ENCODE results near the gene GDAP1L1. TPM values are rescaled to one million over a fixed set of nuclear protein-coding genes. Genes with fewer than 3 reads are reported as not detected.
A peak's percentile ranks its signal among the peaks of the same experiment; 100 is the strongest.

The GDAP1L1 gene
- total RNA-seq, 2 experiments from 2014 or later, result 0.18 TPM; not detected in 1

GRCh38 chr20:44247586-44248409 lies 690 bp downstream of the GDAP1L1 start:
- peaks cover 14% of the 10 kb centered on the region for H3K27me3 Mint-ChIP-seq
- ChIA-PET POLR2A (interaction anchor here (0.5 kb wide), 1 partner anchor 389 kb away, joined by 3 read pairs; no protein-coding TSS in a partner anchor), CTCF (interaction anchor here (0.7 to 1.7 kb wide), 2 partner anchors 30 to 116 kb away, joined by 3 to 6 read pairs; no protein-coding TSS in a partner anchor)
- H3K36me3 Mint-ChIP-seq (ENCODE audit: low read depth), result no peaks in the 10 kb centered on the region
- peaks cover 6% of the 10 kb centered on the region for H3K4me1 Mint-ChIP-seq (ENCODE audit: low read depth)
- H3K27ac Mint-ChIP-seq, result no peak overlapping the region
- ATAC-seq (peak; percentile 76), DNase-seq (peak; percentile 44)
- intact Hi-C loops (cut with micrococcal nuclease), result no loop called here
- no peaks in the 10 kb centered on the region for H3K9me3 Mint-ChIP-seq
- H3K4me3 Mint-ChIP-seq, result no peak overlapping the region
- TF ChIP-seq, protein P1, sequence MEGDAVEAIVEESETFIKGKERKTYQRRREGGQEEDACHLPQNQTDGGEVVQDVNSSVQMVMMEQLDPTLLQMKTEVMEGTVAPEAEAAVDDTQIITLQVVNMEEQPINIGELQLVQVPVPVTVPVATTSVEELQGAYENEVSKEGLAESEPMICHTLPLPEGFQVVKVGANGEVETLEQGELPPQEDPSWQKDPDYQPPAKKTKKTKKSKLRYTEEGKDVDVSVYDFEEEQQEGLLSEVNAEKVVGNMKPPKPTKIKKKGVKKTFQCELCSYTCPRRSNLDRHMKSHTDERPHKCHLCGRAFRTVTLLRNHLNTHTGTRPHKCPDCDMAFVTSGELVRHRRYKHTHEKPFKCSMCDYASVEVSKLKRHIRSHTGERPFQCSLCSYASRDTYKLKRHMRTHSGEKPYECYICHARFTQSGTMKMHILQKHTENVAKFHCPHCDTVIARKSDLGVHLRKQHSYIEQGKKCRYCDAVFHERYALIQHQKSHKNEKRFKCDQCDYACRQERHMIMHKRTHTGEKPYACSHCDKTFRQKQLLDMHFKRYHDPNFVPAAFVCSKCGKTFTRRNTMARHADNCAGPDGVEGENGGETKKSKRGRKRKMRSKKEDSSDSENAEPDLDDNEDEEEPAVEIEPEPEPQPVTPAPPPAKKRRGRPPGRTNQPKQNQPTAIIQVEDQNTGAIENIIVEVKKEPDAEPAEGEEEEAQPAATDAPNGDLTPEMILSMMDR (IDR thresholded peaks at IDR 0.05), result peak; percentile 39

DNA sequence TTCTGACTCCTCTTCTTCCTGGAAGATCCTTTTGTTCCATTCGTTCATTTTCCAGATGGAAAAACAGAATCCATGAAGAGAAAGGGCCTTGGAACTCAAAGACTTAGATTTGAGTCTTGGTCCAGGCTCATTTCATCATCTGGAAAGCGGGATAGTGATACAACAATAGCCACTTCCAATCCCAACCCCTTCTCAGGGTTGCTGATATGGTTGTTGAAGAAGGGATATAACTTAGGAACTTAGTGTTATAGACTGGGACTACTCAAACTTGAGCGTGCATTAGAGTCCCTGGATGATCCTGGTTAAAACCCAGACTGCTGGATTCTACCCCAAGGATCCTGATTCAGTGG lies 1.3 kb downstream of the GDAP1L1 start:
- ChIA-PET POLR2A (interaction anchor here (0.5 kb wide), 1 partner anchor 388 kb away, joined by 3 read pairs; no protein-coding TSS in a partner anchor), CTCF (no interaction called here)
- Mint-ChIP-seq H3K9me3 (no peaks in the 10 kb centered on the region), H3K4me3 (no peak overlapping the region), H3K4me1 (ENCODE audit: low read depth) (peaks cover 6% of the 10 kb centered on the region), H3K27me3 (peaks cover 14% of the 10 kb centered on the region), H3K27ac (no peak overlapping the region), H3K36me3 (ENCODE audit: low read depth) (no peaks in the 10 kb centered on the region)
- intact Hi-C loops (cut with micrococcal nuclease), result no loop called here
- no peak for ATAC-seq
- no peak for DNase-seq
- TF ChIP-seq, protein P1 (IDR thresholded peaks at IDR 0.05), result no peak

DNA sequence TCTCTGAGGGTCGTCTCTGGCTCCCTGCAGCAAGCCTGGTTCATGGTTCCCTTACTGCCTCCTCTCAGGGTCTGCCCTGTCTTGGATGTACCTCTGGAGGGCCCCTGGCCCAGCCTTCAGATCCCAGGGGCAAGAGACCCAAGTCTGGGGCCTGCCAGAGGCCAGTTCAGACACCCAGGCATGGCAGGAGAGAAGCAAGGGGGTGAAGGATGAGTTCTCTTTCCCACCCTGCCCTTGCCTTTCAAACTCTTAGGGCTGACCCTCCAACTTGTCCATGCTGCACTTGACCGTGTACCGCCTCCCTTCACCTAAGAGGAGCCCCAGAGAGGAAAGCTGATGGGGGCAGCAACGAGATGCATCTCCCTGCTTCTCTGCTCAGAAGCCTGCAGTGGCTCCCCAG lies 4.2 kb downstream of the GDAP1L1 start:
- DNase-seq (no peak), ATAC-seq (no peak)
- intact Hi-C loops (cut with micrococcal nuclease), result no loop called here
- ChIA-PET CTCF (no interaction called here), POLR2A (no interaction called here)
- Mint-ChIP-seq H3K4me1 (ENCODE audit: low read depth) (peaks cover 6% of the 10 kb centered on the region), H3K9me3 (no peaks in the 10 kb centered on the region), H3K27me3 (peaks cover 12% of the 10 kb centered on the region), H3K36me3 (ENCODE audit: low read depth) (no peaks in the 10 kb centered on the region), H3K4me3 (no peak overlapping the region), H3K27ac (no peak overlapping the region)
- TF ChIP-seq, protein P1 (IDR thresholded peaks at IDR 0.05), result no peak

- DNase-seq, result no peak
- no peaks in the 10 kb centered on the region for H3K36me3 Mint-ChIP-seq (ENCODE audit: low read depth)
- no peak for ATAC-seq
- no peaks in the 10 kb centered on the region for H3K4me1 Mint-ChIP-seq (ENCODE audit: low read depth)
- no peaks in the 10 kb centered on the region for H3K9me3 Mint-ChIP-seq
- TF ChIP-seq, protein P1 (IDR thresholded peaks at IDR 0.05), result no peak
- no peak overlapping the region for H3K27ac Mint-ChIP-seq
- H3K27me3 Mint-ChIP-seq, result peaks cover 3% of the 10 kb centered on the region
- no peak overlapping the region for H3K4me3 Mint-ChIP-seq
- ChIA-PET CTCF (interaction anchor here (1.7 to 1.8 kb wide), 2 partner anchors 9 to 58 kb away, joined by 5 to 7 read pairs; partner anchors contain the start of gene FITM2), POLR2A (no interaction called here)
- intact Hi-C loops (cut with micrococcal nuclease), result no loop called here
These were observed 6.4 kb downstream of the GDAP1L1 start for GRCh38 chr20:44253528-44253927.

DNA sequence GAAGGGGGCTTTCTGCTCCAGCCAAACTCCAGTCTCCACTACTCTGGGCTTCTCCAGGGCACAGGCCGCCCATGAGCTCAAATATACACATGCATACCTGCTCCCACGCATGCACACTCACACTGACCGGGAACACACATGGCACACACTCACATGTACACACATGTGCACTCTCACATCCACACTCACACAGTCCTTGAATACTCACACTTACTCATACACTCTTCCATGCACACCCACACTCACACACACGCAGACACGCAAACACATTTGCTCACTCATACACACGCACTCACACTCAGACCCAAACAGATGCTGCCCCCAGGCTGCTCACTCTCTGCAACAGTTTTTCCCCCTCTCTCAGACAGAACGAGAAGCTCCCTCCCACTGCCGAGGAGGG lies 7.0 kb downstream of the GDAP1L1 start:
- ChIA-PET CTCF (interaction anchor here (1.7 to 1.8 kb wide), 2 partner anchors 9 to 57 kb away, joined by 5 to 7 read pairs; partner anchors contain the start of gene FITM2), POLR2A (no interaction called here)
- Mint-ChIP-seq H3K4me1 (ENCODE audit: low read depth) (no peaks in the 10 kb centered on the region), H3K27ac (no peak overlapping the region), H3K36me3 (ENCODE audit: low read depth) (no peaks in the 10 kb centered on the region), H3K27me3 (peaks cover 3% of the 10 kb centered on the region), H3K4me3 (no peak overlapping the region), H3K9me3 (no peaks in the 10 kb centered on the region)
- DNase-seq, result no peak
- TF ChIP-seq, protein P1 (IDR thresholded peaks at IDR 0.05), result no peak
- no peak for ATAC-seq
- intact Hi-C loops (cut with micrococcal nuclease), result no loop called here
